Upper lobe of left lung (tissue), 6 donors: ENCODE measurements around the gene CCDC88A. TPM values are rescaled to one million over a fixed set of nuclear protein-coding genes. Genes with fewer than 3 reads are reported as not detected.

Experiments used
- ATAC-seq, 2 donors: fragments of 200-7000 bp; cut with Tn5 transposase; one replicate each; pipeline ENCODE4 v1.9.1; 2022; ENCODE audit warnings: mild to moderate bottlenecking in 2 of 2, moderate library complexity in 2 of 2; ENCODE audit not compliant: low FRiP score in 2 of 2
- DNase-seq, 2 donors: peaks; one replicate each; pipeline ENCODE4 v3.0.0-alpha.2; 2019 to 2020
- H3K27ac ChIP-seq, 4 donors: fragments of 200-600 bp; sonication (generic); one replicate each; pipeline ENCODE4 v1.5.1; 2016 to 2019
- H3K27me3 ChIP-seq, 4 donors: fragments of 200-600 bp; sonication (generic); one replicate each; pipeline ENCODE4 v1.5.1; 2017 to 2019
- H3K36me3 ChIP-seq, 4 donors: fragments of 200-600 bp; sonication (generic); one replicate each; pipeline ENCODE4 v1.5.1; 2016 to 2019
- H3K4me1 ChIP-seq, 4 donors: fragments of 200-600 bp; sonication (generic); one replicate each; pipeline ENCODE4 v1.5.1; 2018 to 2019
- H3K4me3 ChIP-seq, 4 donors: fragments of 200-600 bp; sonication (generic); one replicate each; pipeline ENCODE4 v1.5.1; 2017 to 2019; ENCODE audit warnings: mild to moderate bottlenecking in 2 of 4, moderate library complexity in 1 of 4
- H3K9me3 ChIP-seq, 4 donors: fragments of 200-600 bp; sonication (generic); one replicate each; pipeline ENCODE4 v1.5.1; 2018 to 2019
- CTCF ChIP-seq, 6 experiments: fragments of 450-650 bp in 4 of 6; fragments of 200-600 bp in 2 of 6; sonication (generic) in 2 of 6; IDR thresholded peaks; one replicate each; pipeline ENCODE4 v1.5.1; 2016 to 2019; ENCODE audit warnings: antibody characterized with exemption in 6 of 6
- EP300 ChIP-seq, 4 donors: sonication (generic); formaldehyde crosslinking; IDR thresholded peaks; one replicate each; pipeline ENCODE4 v1.5.1; 2017; ENCODE audit warnings: antibody characterized with exemption in 4 of 4, control low read depth in 2 of 4
- POLR2A ChIP-seq, 4 donors: fragments of 450-650 bp; IDR thresholded peaks; one replicate each; pipeline ENCODE4 v1.5.1; 2016 to 2017; ENCODE audit warnings: antibody characterized with exemption in 4 of 4, mild to moderate bottlenecking in 2 of 4
- POLR2AphosphoS5 ChIP-seq, 2 donors: sonication (generic); formaldehyde crosslinking; IDR thresholded peaks; one replicate each; pipeline ENCODE4 v1.5.1; 2017; ENCODE audit warnings: antibody characterized with exemption in 2 of 2
- WGBS, 2 donors: methylation state at CpG; one replicate each; pipeline ENCODE4 v1.1.5; 2017 to 2018; 5-methylcytosine and 5-hydroxymethylcytosine counted together
- total RNA-seq, 6 donors: library from RNA; depleted of rRNA in 4 of 6; stranded (reverse); fragments of >200 nt in 4 of 6; gene quantifications; one replicate each; pipeline versions ENCODE4 v1.1.0 to v1.2.1, GENCODE V29; 2016 to 2021
- donor health status: DM: no; HTN: no; CAD: no; lungs with moderate emphysema.
- donor health status: DM: no; HTN: yes; CAD: no; lungs with severe emphysema.

CCDC88A gene
- total RNA-seq, 6 donors from 2014 or later, result 66.7 to 128 (median 91.2) TPM

GRCh38 chr2:55419233-55419678 lies 400 bp downstream of the CCDC88A start:
- no peak for TF ChIP-seq POLR2A (IDR thresholded peaks at IDR 0.05)
- TF ChIP-seq POLR2AphosphoS5 (IDR thresholded peaks at IDR 0.05), result no peak
- TF ChIP-seq EP300 (IDR thresholded peaks at IDR 0.05), result no peak
- TF ChIP-seq CTCF (IDR thresholded peaks at IDR 0.05), result no peak
- Histone ChIP-seq H3K27ac (peak overlapping the region; percentile 88 to 94 (median 91)), H3K4me1 (peaks cover 0 to 18% (median 8%) of the 10 kb centered on the region in 4 donors), H3K36me3 (no peaks in the 10 kb centered on the region), H3K4me3 (peak overlapping the region; percentile 58 to 96 (median 74)), H3K27me3 (no peaks in the 10 kb centered on the region), H3K9me3 (no peaks in the 10 kb centered on the region)
- peak; percentile 44 to 52 for ATAC-seq
- DNase-seq, result peak in 1 of 2 donors; percentile 21
- 0 to 1% methylated on average over 29 to 31 of the region's 31 CpGs for WGBS, 2 donors

- Histone ChIP-seq H3K27ac (peak overlapping the region; percentile 88 to 94 (median 91)), H3K9me3 (no peaks in the 10 kb centered on the region), H3K27me3 (no peaks in the 10 kb centered on the region), H3K4me3 (peak overlapping the region; percentile 58 to 96 (median 74)), H3K4me1 (peaks cover 0 to 18% (median 8%) of the 10 kb centered on the region in 4 donors), H3K36me3 (no peaks in the 10 kb centered on the region)
- TF ChIP-seq POLR2A (IDR thresholded peaks at IDR 0.05) (no peak), POLR2AphosphoS5 (IDR thresholded peaks at IDR 0.05) (no peak), EP300 (IDR thresholded peaks at IDR 0.05) (no peak), CTCF (IDR thresholded peaks at IDR 0.05) (no peak)
- DNase-seq (no peak), ATAC-seq (peak in 1 of 2 donors; percentile 2)
- WGBS, 2 donors, result 2 to 4% methylated on average over 11 of the region's 11 CpGs
Observed at GRCh38 chr2:55418512-55419232, 984 bp downstream of the CCDC88A start.

GRCh38 chr2:55418072-55418471 lies 1.6 kb downstream of the CCDC88A start:
- no peak for DNase-seq
- Histone ChIP-seq H3K27ac (peak overlapping the region in 1 of 4 donors; percentile 92), H3K4me1 (peaks cover 0 to 18% (median 8%) of the 10 kb centered on the region in 4 donors), H3K4me3 (peak overlapping the region in 3 of 4 donors; percentile 58 to 96 (median 77)), H3K36me3 (no peaks in the 10 kb centered on the region), H3K27me3 (no peaks in the 10 kb centered on the region), H3K9me3 (no peaks in the 10 kb centered on the region)
- no peak for TF ChIP-seq CTCF (IDR thresholded peaks at IDR 0.05)
- TF ChIP-seq POLR2A (IDR thresholded peaks at IDR 0.05), result no peak
- TF ChIP-seq EP300 (IDR thresholded peaks at IDR 0.05), result no peak
- TF ChIP-seq POLR2AphosphoS5 (IDR thresholded peaks at IDR 0.05), result no peak
- no peak for ATAC-seq
- 26 to 34% methylated on average over 2 of the region's 2 CpGs for WGBS, 2 donors

GRCh38 chr2:55416786-55417568 lies 2.7 kb downstream of the CCDC88A start:
- no peaks in the 10 kb centered on the region for H3K36me3 ChIP-seq
- H3K4me3 ChIP-seq, result peak overlapping the region in 1 of 4 donors; percentile 96
- WGBS, 2 donors, result 68% methylated on average over 5 of the region's 5 CpGs
- ATAC-seq (no peak), DNase-seq (no peak)
- no peaks in the 10 kb centered on the region for H3K9me3 ChIP-seq
- H3K27ac ChIP-seq, result peak overlapping the region in 1 of 4 donors; percentile 1
- TF ChIP-seq CTCF (IDR thresholded peaks at IDR 0.05) (no peak), EP300 (IDR thresholded peaks at IDR 0.05) (no peak), POLR2AphosphoS5 (IDR thresholded peaks at IDR 0.05) (no peak), POLR2A (IDR thresholded peaks at IDR 0.05) (no peak)
- no peaks in the 10 kb centered on the region for H3K27me3 ChIP-seq
- peaks cover 0 to 18% (median 8%) of the 10 kb centered on the region in 4 donors for H3K4me1 ChIP-seq
